Measurements from ENCODE around the gene OSBPL10. TPM values are rescaled to one million over a fixed set of nuclear protein-coding genes. Genes with fewer than 3 reads are reported as not detected.

The OSBPL10 gene
- total and polyA plus RNA-seq, 2 of the 4 experiments (the other 2 are of a cell fraction): 9.5 to 10.1 TPM

- Histone ChIP-seq H3K14ac (replicated peaks; ENCODE audit: low read depth, low read length) (no peak overlapping the region), H2BK15ac (ENCODE audit: low read depth, low read length) (no peak overlapping the region), H4K91ac (ENCODE audit: insufficient read depth, low read depth, low read length) (no peak overlapping the region), H2AFZ (replicated peaks; ENCODE audit: low read length, poor library complexity) (no peak overlapping the region), H3K4me1 (ENCODE audit: control insufficient read depth, insufficient read depth, low read length) (peaks cover 2% of the 10 kb centered on the region; the same call in 1 of the 2 replicates), H3K9me3 (ENCODE audit: control insufficient read depth, insufficient read depth, low read length) (no peaks in the 10 kb centered on the region), H3K27ac (ENCODE audit: insufficient read depth, low read length) (no peak overlapping the region), H2AK5ac (ENCODE audit: low read depth, low read length) (no peak overlapping the region), H2BK120ac (ENCODE audit: low read depth, low read length) (no peak overlapping the region), H3K79me1 (ENCODE audit: low read depth in 1 of 2, low read length in 2 of 2) (peaks cover 2 to 8% of the 10 kb centered on the region in 2 experiments; a peak in 2 of 4 replicates), H2BK5ac (ENCODE audit: low read depth, low read length, poor library complexity, severe bottlenecking) (no peak overlapping the region), H2AK9ac (replicated peaks; ENCODE audit: low read depth, low read length, poor library complexity) (no peak overlapping the region), H3K9me1 (ENCODE audit: insufficient read depth, low read length) (no peaks in the 10 kb centered on the region), H4K8ac (ENCODE audit: low read depth in 2 of 2, low read length in 2 of 2) (no peak overlapping the region), H2BK20ac (ENCODE audit: low read depth, low read length) (no peak overlapping the region), H3K27me3 (ENCODE audit: control insufficient read depth, insufficient read depth, low read length) (no peaks in the 10 kb centered on the region), H3K36me3 (ENCODE audit: control insufficient read depth, insufficient read depth, low read length) (0 out of 2 replicates have a peak, but pooled peaks cover 2% of the 10 kb centered on the region), H3K4me3 (ENCODE audit: insufficient read depth, low read depth, low read length) (no peak overlapping the region), H3K4ac (ENCODE audit: low read depth, low read length) (no peak overlapping the region), H3K18ac (ENCODE audit: low read depth, low read length) (no peak overlapping the region), H4K20me1 (ENCODE audit: insufficient read depth, low read length) (no peaks in the 10 kb centered on the region), H4K5ac (ENCODE audit: low read depth, low read length) (no peak overlapping the region), H3K9ac (ENCODE audit: low read depth, low read length) (no peak overlapping the region), H3K23ac (ENCODE audit: low read depth, low read length) (no peak overlapping the region), H3K4me2 (ENCODE audit: low read depth, low read length) (no peak overlapping the region), H3K56ac (ENCODE audit: extremely low read depth, insufficient read depth, low read length) (no peak overlapping the region)
- ChIA-PET POLR2A (ENCODE audit: unreplicated experiment) (no interaction called here), CTCF (interaction anchor here (0.6 kb wide), 1 partner anchor 81 kb away, joined by 6 read pairs; no protein-coding TSS in a partner anchor)
- in situ Hi-C loops (cut with MboI; ENCODE audit: low sequenced_read_pairs): loop anchor here (25.0 kb wide), 1 partner anchor 521 kb away; no protein-coding TSS in a partner anchor
- TF ChIP-seq RCOR1 (IDR thresholded peaks at IDR 0.05; ENCODE audit: insufficient replicate concordance, low read length): no peak
- no peak for TF ChIP-seq MAZ (IDR thresholded peaks at IDR 0.05; ENCODE audit: borderline replicate concordance, low read depth, low read length)
- dilution Hi-C loops (cut with HindIII; ENCODE audit: low sequenced_read_pairs, unreplicated experiment): no loop called here
- intact Hi-C loops (cut with micrococcal nuclease): loop anchor here (10.0 kb wide), 1 partner anchor 368 kb away; the partner anchor contains the start of genes OSBPL10 and ZNF860
- no peak for DNase-seq
- no TSS peak for BruUV-seq (replicated peaks)
- no peak for ATAC-seq (ENCODE audit: low read depth)
- WGBS, 2 experiments (ENCODE audit: extremely low coverage in 2 of 2, insufficient read length in 1 of 2): no CpG with 5 or more reads among the region's 2 CpGs
These were observed 364.4 kb downstream of the OSBPL10 start for GRCh38 chr3:31616711-31617110.
